Epithelial cell of prostate (primary cell): ENCODE measurements around the gene OR51B4.
"Not testable (repeated sequence)": the region's sequence is repeated elsewhere in the genome, so short reads cannot be mapped to it uniquely, and the experiment has no call there.

Experiments used
- DNase-seq: peaks from one replicate; pipeline ENCODE4 v3.0.0-alpha.2; 2011; ENCODE audit warnings: low read depth, low spot score
- H3K27ac ChIP-seq: fragments of 450-650 bp; 2 replicates; pipeline ENCODE4 v1.5.1; 2017; ENCODE audit warnings: mild to moderate bottlenecking

Gene OR51B4, protein sequence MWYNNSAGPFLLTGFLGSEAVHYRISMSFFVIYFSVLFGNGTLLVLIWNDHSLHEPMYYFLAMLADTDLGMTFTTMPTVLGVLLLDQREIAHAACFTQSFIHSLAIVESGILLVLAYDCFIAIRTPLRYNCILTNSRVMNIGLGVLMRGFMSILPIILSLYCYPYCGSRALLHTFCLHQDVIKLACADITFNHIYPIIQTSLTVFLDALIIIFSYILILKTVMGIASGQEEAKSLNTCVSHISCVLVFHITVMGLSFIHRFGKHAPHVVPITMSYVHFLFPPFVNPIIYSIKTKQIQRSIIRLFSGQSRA

DNA sequence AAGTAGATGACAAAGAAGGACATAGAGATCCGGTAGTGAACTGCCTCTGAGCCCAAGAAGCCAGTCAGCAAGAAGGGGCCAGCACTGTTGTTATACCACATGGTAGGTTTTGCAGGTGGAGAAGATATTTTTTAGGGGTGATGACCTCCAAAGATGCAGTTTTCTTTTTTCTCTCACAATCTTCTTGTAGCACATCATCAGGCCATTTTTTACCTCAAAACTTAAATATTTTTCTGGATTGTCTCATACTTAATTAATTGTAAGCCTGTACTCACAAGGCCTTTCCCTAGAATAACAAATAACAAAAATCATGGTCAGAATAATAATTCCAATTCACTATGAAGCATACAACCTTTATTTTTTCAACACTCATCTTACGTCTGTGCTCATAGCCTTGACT, at the start of gene OR51B4:
Gene OR51B4 (minus strand): TSS at position 101 of the 400 bp plus-strand sequence. CDS start 0 bp downstream, at position 101.
- no peak within 1 kb of the TSS for H3K27ac ChIP-seq
- no peak for DNase-seq

- no peak for DNase-seq
- no peak within 1 kb of the TSS for H3K27ac ChIP-seq
Observed at GRCh38 chr11:5351208-5351607, 49.5 kb upstream of the OR51B4 start, which contains the start of gene OR51B6. Gene OR51B6, plus strand, starts transcription at chr11:5351508. Its CDS starts 0 bp downstream, at chr11:5351508.

DNA sequence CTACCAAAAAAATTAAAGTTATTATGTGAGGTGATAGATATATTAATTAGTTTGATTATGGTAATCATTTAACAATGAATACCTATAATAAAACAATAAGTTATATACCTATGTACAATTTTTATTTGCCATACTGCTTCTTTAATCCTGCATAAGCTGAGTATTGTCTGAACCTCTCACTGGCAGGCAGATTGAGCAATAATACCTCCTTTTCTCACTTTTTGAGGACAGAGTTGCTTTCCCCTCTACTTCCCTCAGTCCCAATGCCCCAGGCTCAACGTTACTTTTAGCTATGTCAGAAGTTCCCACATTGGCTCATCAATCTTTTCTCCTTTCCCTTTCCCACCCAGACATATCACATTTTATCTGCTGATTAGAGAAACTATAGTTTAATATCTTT, 47.8 kb upstream of the OR51B4 start:
- H3K27ac ChIP-seq: no peak overlapping the region
- no peak for DNase-seq

DNA sequence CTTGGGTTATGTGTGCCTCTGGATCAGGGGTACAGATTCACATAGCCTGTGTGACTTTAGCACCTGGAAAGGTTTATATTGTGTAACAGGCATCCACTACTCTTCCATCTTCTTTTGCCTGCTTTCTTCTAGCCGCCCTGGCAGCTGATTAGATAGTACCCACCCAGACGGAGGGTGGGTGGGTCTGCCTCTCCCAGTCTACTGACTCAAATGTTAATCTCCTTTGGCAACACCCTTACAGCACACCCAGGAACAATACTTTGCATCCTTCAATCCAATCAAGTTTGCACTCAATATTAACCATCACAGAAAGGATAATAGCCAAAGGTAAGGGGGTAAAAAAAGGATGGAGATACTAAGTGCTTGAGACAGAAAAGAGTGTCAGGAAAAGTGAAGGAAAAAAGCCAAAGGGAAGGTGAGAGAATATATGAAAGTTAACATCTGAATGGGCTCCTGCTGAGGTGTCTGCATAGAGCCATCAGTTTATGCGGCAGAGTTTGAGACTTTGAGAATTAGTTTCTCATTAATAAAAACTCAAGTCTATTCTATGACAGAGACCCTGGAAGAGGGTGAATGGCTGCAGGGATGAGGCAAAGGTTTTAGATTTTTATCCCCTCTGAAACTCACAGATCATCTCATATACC, 46.9 kb upstream of the OR51B4 start:
- H3K27ac ChIP-seq: no peak overlapping the region
- DNase-seq: no peak

GRCh38 chr11:5345831-5346230, 44.1 kb upstream of the OR51B4 start:
- no peak overlapping the region for H3K27ac ChIP-seq
- DNase-seq: no peak

- no peak for DNase-seq
Observed at GRCh38 chr11:5343474-5344335, 42.0 kb upstream of the OR51B4 start, which contains the start of gene OR51B5. Gene OR51B5, minus strand, starts transcription at chr11:5343524. Its CDS starts 0 bp downstream, at chr11:5343524.

DNA sequence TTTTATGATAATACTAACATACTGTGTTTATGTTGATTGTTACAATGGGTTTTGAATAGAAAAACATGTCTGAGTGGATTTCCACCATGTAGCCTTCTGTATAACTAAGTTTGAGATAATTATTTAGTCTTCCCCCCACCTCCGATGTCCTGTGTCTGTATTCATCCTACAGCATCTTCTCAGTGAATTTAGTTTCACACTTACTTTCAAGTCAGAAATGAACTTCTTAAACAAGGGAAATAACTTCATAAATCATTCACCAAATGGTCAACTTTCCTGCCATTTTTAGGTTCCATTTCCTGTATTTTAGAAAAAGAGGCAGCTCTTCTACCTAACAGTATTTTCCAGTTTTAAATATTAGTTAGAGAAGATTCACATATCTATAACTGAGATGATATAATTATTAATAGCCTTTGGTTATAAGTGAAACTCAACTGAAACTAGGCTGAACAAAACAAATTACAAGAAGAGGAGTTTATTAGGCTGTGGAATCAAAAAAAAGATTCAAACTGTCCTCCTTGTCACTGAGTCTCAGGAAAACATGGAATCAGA, 38.1 kb upstream of the OR51B4 start:
- no peak for DNase-seq
- H3K27ac ChIP-seq: no peak overlapping the region

More at GRCh38 chr11:5343474-5344335, 42.0 kb upstream of the OR51B4 start, which contains the start of gene OR51B5:
- no peak within 1 kb of the TSS for H3K27ac ChIP-seq

GRCh38 chr11:5337253-5337652, 35.5 kb upstream of the OR51B4 start:
- H3K27ac ChIP-seq, DNase-seq: not testable (repeated sequence)

DNA sequence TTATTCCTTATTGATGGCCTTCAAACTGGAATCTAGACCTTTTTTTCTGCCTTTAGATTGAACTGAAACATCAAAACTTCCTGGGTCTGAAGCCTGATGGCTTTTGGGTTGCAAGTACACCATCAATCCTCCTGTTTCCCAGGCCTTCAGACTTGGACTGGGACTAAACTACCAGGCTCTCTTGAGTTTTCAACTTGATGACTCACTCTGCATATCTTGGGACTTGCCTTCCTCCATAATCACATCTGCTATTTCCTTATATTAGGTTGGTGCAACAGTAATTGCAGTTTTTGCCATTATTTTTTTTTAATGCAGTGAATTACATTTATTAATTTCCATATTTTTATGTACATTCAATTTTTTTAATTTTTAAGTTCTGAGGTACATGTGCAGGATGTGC, 34.6 kb upstream of the OR51B4 start:
- no peak for DNase-seq
- H3K27ac ChIP-seq: no peak overlapping the region

DNA sequence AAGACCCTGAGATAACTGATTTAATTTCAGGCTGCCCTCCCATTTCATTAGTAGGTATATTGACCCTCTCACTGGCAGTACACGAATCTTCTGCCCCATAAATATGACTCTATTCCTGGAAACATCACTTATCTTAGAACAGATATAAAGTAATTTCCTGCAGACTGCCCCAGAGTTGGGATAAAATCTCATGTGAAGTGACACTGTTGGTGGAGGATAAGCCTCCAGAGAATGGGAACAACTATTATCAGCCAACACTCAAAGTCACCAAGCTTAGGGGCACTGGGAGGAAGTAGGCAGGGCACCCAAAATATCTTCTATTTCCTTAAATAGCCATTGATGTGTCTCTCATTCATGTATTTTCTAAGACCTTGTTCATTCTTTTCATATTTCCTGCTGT, 33.4 kb upstream of the OR51B4 start:
- no peak overlapping the region for H3K27ac ChIP-seq
- no peak for DNase-seq

GRCh38 chr11:5324197-5324596, 22.5 kb upstream of the OR51B4 start, which contains the start of gene OR51B2:
Gene OR51B2, minus strand, starts transcription at chr11:5324297. Its CDS starts 0 bp downstream, at chr11:5324297.
- H3K27ac ChIP-seq: no peak within 1 kb of the TSS
- no peak for DNase-seq

DNA sequence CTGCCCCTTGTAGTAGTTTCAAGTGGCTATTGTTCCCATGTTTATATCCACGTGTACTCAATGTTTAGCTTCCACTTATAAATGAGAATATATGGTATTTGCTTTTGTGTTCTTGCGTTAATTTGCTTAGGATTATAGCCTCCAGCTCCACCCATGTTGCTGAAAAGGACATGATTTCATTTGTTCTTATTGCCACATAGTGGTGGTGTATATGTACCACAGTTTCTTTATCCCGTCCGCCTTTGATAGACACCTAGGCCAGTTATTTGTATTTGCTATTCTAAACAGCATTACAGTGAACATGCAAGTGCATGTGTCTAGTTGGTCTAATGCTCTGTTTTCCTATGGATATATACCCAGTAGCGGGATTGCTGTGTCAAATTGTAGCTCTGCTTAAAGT, 15.5 kb upstream of the OR51B4 start:
- no peak for DNase-seq
- H3K27ac ChIP-seq: no peak overlapping the region

DNA sequence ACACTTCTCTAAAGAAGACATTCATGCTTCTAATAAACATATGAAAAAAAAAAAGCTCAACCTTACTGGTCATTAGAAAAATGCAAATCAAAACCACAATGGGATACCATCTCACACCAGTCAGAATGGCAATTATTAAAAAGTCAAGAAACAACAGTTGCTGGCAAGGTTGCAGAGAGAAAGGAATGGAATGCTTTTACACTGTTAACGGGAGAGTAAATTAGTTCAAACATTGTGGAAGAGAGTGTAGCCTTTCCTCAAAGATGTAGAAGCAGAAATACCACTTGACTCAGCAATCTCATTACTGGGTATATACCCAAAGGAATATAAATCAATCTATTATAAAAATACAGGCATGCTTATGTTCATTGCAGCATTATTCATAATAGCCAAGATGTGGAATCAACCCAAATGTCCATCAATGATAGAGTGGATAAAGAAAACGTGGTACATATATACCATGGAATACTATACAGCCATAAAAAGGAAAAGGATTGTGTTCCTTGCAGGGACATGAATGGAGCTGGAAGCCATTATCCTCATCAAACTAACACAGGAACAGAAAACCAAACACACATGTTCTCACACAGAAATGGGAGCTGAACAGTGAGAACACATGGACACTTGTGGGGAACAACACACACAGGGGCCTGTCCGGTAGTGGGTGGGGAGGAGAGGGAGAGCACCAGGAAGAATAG, 11.7 kb upstream of the OR51B4 start:
- not testable (repeated sequence) for DNase-seq, H3K27ac ChIP-seq

GRCh38 chr11:5310423-5310822, 8.7 kb upstream of the OR51B4 start:
- DNase-seq: no peak
- no peak overlapping the region for H3K27ac ChIP-seq

DNA sequence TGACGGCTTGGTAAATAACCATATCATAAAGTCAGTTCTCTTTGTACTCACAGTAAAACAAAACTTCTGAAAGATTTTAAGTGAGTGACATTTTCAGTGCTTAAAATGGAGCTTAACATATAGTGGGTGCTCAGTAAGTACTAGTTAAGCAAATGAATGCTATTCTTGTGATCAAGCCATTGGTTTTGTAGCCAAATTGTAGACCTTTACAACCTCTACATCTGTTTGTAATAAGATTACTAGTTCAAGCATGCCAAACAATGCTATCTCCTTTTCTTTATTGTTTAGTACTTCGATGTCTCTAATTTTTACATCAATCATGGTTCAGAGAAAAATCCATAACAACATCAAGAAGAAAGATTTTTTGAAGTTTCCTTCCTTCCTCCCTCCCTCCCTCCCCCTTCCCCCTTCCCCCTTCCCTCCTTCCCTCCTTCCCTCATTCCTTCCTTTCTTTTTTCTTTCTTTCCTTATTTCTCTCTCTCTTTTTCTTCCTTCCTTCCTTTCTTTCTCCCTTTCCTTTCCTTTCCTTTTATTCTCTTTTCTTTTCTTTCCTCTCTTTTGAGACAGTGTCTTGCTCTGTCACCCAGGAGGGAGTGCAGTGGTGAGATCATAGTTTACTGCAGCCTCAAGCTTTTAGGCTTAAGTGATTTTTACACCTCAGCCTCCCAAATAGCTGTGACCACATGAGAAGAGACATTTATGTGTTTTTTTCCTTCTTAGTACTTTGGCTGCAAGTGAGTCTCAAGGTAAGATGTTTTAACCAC, 5.7 kb upstream of the OR51B4 start:
- no peak overlapping the region for H3K27ac ChIP-seq
- DNase-seq: no peak

DNA sequence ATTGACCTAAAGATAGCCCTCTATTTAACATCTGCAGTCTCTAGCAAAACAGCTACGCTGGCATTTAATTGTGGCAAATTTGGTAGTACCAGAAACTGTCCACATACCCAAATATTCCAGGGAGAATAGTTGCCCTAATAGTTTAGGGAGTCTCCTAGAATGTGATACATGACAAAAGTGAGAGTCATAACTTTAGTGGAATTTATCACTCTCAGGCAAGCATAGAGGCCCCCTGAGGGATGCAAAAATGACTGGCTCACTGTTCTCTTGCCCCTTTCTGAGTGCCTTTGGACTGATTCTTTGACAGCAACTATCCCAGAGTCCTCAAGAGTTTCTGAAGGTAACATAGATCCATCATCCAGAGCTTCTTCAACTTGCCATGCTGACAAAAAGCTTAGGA, 2.3 kb upstream of the OR51B4 start:
- no peak overlapping the region for H3K27ac ChIP-seq
- DNase-seq: no peak

- no peak overlapping the region for H3K27ac ChIP-seq
- DNase-seq: no peak
Observed at GRCh38 chr11:5303626-5304025, 1.9 kb upstream of the OR51B4 start.

DNA sequence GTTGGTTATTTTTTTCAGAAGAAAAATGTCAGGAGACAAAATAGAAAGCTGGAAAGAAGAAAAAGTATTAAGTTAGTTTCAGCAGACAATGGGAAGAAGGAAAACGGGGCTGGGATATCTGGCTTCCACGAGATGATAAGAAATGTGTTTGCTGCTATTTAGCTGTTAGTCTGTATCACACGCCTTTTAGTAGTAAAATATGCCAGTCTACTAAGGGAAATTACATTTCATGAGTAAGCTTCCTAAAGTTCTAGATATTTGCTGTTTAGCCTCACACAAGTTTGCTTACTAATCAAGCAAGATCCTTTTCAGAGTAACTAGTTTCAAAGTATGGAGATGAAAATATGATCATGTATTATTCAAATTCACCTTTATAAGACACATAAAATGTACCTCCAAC, 1.5 kb downstream of the OR51B4 start:
- no peak for DNase-seq

GRCh38 chr11:5298451-5298850, 3.3 kb downstream of the OR51B4 start:
- DNase-seq: no peak
- H3K27ac ChIP-seq: no peak overlapping the region

More for the DNA sequence above, 1.5 kb downstream of the OR51B4 start:
- H3K27ac ChIP-seq: no peak overlapping the region
